Lower lobe of right lung (tissue), 2 donors: ENCODE results near the gene KCNT2. TPM values are rescaled to one million over a fixed set of nuclear protein-coding genes. Genes with fewer than 3 reads are reported as not detected.

Source experiments
- ATAC-seq, 2 donors: fragments of 200-7000 bp; cut with Tn5 transposase; one replicate each; pipeline ENCODE4 v1.9.1; 2020 to 2022; ENCODE audit warnings: mild to moderate bottlenecking in 2 of 2, moderate library complexity in 2 of 2
- DNase-seq: peaks from one replicate; pipeline ENCODE4 v3.0.0-alpha.2; 2020
- H3K27ac ChIP-seq: fragments of 200-600 bp; one replicate; pipeline ENCODE4 v1.8.0; 2022
- H3K27me3 ChIP-seq: fragments of 200-600 bp; one replicate; pipeline ENCODE4 v1.8.0; 2022; ENCODE audit warnings: low read depth
- H3K36me3 ChIP-seq: fragments of 200-600 bp; one replicate; pipeline ENCODE4 v1.8.0; 2022; ENCODE audit warnings: mild to moderate bottlenecking
- H3K4me1 ChIP-seq: fragments of 200-600 bp; one replicate; pipeline ENCODE4 v1.8.0; 2022
- H3K4me3 ChIP-seq: fragments of 200-600 bp; one replicate; pipeline ENCODE4 v1.8.0; 2022; ENCODE audit warnings: mild to moderate bottlenecking
- H3K9me3 ChIP-seq: fragments of 200-600 bp; one replicate; pipeline ENCODE4 v1.8.0; 2022
- CTCF ChIP-seq: fragments of 200-600 bp; IDR thresholded peaks from one replicate; pipeline ENCODE4 v1.8.0; 2022; ENCODE audit warnings: antibody characterized with exemption, mild to moderate bottlenecking
- intact Hi-C: fragments of 100-400 bp; cut with DNase I; formaldehyde crosslinking; loops from one replicate; pipeline ENCODE4 v1.11.0; 2022
- total RNA-seq: library from RNA; stranded (reverse); fragmentation: NEBNext Ultra II Directional; extraction: Animal tissue kit (Norgen Biotek cat#: 25700); gene quantifications from one replicate; pipeline ENCODE4 v1.2.1, GENCODE V29; 2021
- donor health status: DM: no; HTN: yes; CAD: no; lungs with severe emphysema.

The KCNT2 gene
- total RNA-seq, 1 donor from 2014 or later, result 3.7 TPM

GRCh38 chr1:196607981-196608380 is 259 bp downstream of the KCNT2 start:
- DNase-seq, result no peak
- no peak for TF ChIP-seq CTCF
- Histone ChIP-seq H3K4me1 (no peaks in the 10 kb centered on the region), H3K27ac (peak overlapping the region; percentile 63), H3K9me3 (no peaks in the 10 kb centered on the region), H3K4me3 (peak overlapping the region; percentile 57), H3K27me3 (no peaks in the 10 kb centered on the region), H3K36me3 (no peaks in the 10 kb centered on the region)
- peak in 1 of 2 donors; percentile 34 for ATAC-seq
- intact Hi-C loops, result no loop called here

GRCh38 chr1:196603651-196604050 is 4.6 kb downstream of the KCNT2 start:
- intact Hi-C loops, result no loop called here
- ATAC-seq, result no peak
- Histone ChIP-seq H3K9me3 (no peaks in the 10 kb centered on the region), H3K4me1 (no peaks in the 10 kb centered on the region), H3K36me3 (no peaks in the 10 kb centered on the region), H3K27ac (no peak overlapping the region), H3K27me3 (no peaks in the 10 kb centered on the region), H3K4me3 (no peak overlapping the region)
- DNase-seq, result no peak
- TF ChIP-seq CTCF, result no peak

- Histone ChIP-seq H3K9me3 (no peaks in the 10 kb centered on the region), H3K27me3 (no peaks in the 10 kb centered on the region), H3K4me1 (no peaks in the 10 kb centered on the region), H3K27ac (no peak overlapping the region), H3K36me3 (no peaks in the 10 kb centered on the region), H3K4me3 (no peak overlapping the region)
- DNase-seq (no peak), ATAC-seq (no peak)
- TF ChIP-seq CTCF, result no peak
- intact Hi-C loops, result no loop called here
Measured at GRCh38 chr1:196598942-196599748, 9.1 kb downstream of the KCNT2 start.

- intact Hi-C loops, result no loop called here
- H3K27ac ChIP-seq, result no peak overlapping the region
- no peaks in the 10 kb centered on the region for H3K9me3 ChIP-seq
- H3K27me3 ChIP-seq, result no peaks in the 10 kb centered on the region
- TF ChIP-seq CTCF, result no peak
- H3K36me3 ChIP-seq, result no peaks in the 10 kb centered on the region
- no peak overlapping the region for H3K4me3 ChIP-seq
- DNase-seq, result no peak
- no peak for ATAC-seq
- no peaks in the 10 kb centered on the region for H3K4me1 ChIP-seq
Measured at GRCh38 chr1:196594700-196595099, 13.5 kb downstream of the KCNT2 start.

DNA sequence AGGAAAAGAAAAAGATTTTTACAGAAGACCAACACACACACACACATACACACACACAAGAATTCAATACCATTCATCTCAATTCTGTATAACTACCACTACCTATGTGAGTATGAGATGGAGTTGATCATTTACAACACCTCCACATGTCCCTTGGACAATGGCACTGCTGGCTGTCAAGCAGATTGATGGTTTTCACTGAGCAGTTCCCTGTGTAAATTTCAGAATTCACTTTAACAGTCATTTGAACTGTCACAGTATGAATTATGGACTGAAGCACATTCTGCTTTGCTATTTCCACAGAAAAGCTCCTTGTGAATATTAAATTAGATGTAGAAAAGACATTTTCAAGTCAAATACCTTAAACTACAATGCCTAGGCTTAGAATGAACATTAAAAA is 14.3 kb downstream of the KCNT2 start:
- intact Hi-C loops, result no loop called here
- DNase-seq (no peak), ATAC-seq (no peak)
- H3K4me3 ChIP-seq, result no peak overlapping the region
- no peak for TF ChIP-seq CTCF
- no peaks in the 10 kb centered on the region for H3K27me3 ChIP-seq
- no peak overlapping the region for H3K27ac ChIP-seq
- H3K4me1 ChIP-seq, result no peaks in the 10 kb centered on the region
- no peaks in the 10 kb centered on the region for H3K36me3 ChIP-seq
- H3K9me3 ChIP-seq, result no peaks in the 10 kb centered on the region
